ENCODE data around the gene COX7A1. TPM values are rescaled to one million over a fixed set of nuclear protein-coding genes. Genes with fewer than 3 reads are reported as not detected.

Gene COX7A1
- total RNA-seq, 2 experiments from 2014 or later, result not detected

DNA sequence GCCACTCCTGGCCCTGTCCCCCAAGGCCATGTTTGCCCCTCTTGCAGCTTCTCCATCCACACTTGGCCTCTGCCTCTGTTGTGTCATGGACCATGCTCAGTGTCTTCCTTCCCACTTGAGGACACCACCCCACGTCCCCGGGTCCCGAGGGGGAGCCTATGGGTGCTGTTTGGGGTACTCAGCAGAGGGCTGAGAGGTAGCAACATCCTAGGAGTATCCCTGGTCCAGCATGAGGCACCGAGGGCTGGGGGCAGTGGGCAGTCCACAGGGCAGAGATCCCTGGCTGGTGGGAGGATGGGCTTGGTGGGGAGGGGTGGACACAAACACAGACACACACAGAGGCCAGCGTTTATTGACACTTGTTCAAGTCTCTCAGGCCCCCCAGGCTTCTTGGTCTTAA is 1.7 kb downstream of the COX7A1 start:
- Histone ChIP-seq H3K4me2 (ENCODE audit: low read length) (no peak overlapping the region), H3K9me2 (ENCODE audit: insufficient read depth, low read length) (no peaks in the 10 kb centered on the region), H3K36me3 (ENCODE audit: insufficient read depth, low read length) (peaks cover 49% of the 10 kb centered on the region), H4K20me1 (ENCODE audit: insufficient read depth, low read length) (no peaks in the 10 kb centered on the region), H2AFZ (ENCODE audit: low read length) (no peak overlapping the region), H3K79me2 (ENCODE audit: insufficient read depth, low read depth, low read length) (no peaks in the 10 kb centered on the region), H3K27ac (ENCODE audit: low read depth, low read length, poor library complexity, severe bottlenecking) (no peak overlapping the region), H3K4me1 (ENCODE audit: insufficient read depth, low read length, poor library complexity, severe bottlenecking) (no peaks in the 10 kb centered on the region), H3K9me3 (ENCODE audit: low read length) (no peaks in the 10 kb centered on the region), H3K4me3 (ENCODE audit: low read depth, low read length, poor library complexity, severe bottlenecking) (no peak overlapping the region)
- ChIA-PET POLR2A (no interaction called here), CTCF (ENCODE audit: unreplicated experiment) (no interaction called here)
- intact Hi-C loops (cut with micrococcal nuclease; ENCODE audit: unreplicated experiment), result no loop called here
- no peak for DNase-seq (ENCODE audit: low spot score)
- BruUV-seq (replicated peaks), result no TSS peak
- no peak for TF ChIP-seq EZH2phosphoT487 (IDR thresholded peaks at IDR 0.05; ENCODE audit: borderline replicate concordance, low read depth, low read length)
- TF ChIP-seq, protein P1, sequence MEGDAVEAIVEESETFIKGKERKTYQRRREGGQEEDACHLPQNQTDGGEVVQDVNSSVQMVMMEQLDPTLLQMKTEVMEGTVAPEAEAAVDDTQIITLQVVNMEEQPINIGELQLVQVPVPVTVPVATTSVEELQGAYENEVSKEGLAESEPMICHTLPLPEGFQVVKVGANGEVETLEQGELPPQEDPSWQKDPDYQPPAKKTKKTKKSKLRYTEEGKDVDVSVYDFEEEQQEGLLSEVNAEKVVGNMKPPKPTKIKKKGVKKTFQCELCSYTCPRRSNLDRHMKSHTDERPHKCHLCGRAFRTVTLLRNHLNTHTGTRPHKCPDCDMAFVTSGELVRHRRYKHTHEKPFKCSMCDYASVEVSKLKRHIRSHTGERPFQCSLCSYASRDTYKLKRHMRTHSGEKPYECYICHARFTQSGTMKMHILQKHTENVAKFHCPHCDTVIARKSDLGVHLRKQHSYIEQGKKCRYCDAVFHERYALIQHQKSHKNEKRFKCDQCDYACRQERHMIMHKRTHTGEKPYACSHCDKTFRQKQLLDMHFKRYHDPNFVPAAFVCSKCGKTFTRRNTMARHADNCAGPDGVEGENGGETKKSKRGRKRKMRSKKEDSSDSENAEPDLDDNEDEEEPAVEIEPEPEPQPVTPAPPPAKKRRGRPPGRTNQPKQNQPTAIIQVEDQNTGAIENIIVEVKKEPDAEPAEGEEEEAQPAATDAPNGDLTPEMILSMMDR (conservative IDR thresholded peaks at IDR 0.05; ENCODE audit: low read length), result no peak

DNA sequence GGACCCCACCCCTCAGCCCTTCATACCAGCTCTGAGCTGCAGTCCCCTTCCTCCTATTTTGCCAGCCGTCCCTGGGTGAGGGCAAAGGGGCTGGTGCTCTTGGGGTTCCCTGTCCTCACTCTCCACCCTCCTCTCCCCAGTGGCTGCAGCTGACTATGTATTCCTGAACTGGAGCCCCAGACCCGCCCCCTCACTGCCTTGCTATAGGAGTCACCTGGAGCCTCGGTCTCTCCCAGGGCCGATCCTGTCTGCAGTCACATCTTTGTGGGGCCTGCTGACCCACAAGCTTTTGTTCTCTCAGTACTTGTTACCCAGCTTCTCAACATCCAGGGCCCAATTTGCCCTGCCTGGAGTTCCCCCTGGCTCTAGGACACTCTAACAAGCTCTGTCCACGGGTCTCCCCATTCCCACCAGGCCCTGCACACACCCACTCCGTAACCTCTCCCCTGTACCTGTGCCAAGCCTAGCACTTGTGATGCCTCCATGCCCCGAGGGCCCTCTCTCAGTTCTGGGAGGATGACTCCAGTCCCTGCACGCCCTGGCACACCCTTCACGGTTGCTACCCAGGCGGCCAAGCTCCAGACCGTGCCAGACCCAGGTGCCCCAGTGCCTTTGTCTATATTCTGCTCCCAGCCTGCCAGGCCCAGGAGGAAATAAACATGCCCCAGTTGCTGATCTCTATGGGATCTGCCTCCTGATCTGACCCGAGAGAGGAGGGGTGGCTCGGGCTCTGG is 2.4 kb downstream of the COX7A1 start:
- Histone ChIP-seq H3K36me3 (ENCODE audit: insufficient read depth, low read length) (peaks cover 56% of the 10 kb centered on the region), H3K9me2 (ENCODE audit: insufficient read depth, low read length) (no peaks in the 10 kb centered on the region), H3K4me2 (ENCODE audit: low read length) (no peak overlapping the region), H2AFZ (ENCODE audit: low read length) (no peak overlapping the region), H3K4me1 (ENCODE audit: insufficient read depth, low read length, poor library complexity, severe bottlenecking) (no peaks in the 10 kb centered on the region), H4K20me1 (ENCODE audit: insufficient read depth, low read length) (no peaks in the 10 kb centered on the region), H3K27ac (ENCODE audit: low read depth, low read length, poor library complexity, severe bottlenecking) (no peak overlapping the region), H3K4me3 (ENCODE audit: low read depth, low read length, poor library complexity, severe bottlenecking) (no peak overlapping the region), H3K9me3 (ENCODE audit: low read length) (no peaks in the 10 kb centered on the region), H3K79me2 (ENCODE audit: insufficient read depth, low read depth, low read length) (no peaks in the 10 kb centered on the region)
- BruUV-seq (replicated peaks), result TSS peak; percentile 80
- DNase-seq (ENCODE audit: low spot score), result no peak
- CTCF ChIA-PET (ENCODE audit: unreplicated experiment), result no interaction called here
- TF ChIP-seq, protein P1 (conservative IDR thresholded peaks at IDR 0.05; ENCODE audit: low read length), result no peak
- TF ChIP-seq EZH2phosphoT487 (IDR thresholded peaks at IDR 0.05; ENCODE audit: borderline replicate concordance, low read depth, low read length), result no peak
- intact Hi-C loops (cut with micrococcal nuclease; ENCODE audit: unreplicated experiment), result no loop called here
- POLR2A ChIA-PET, result no interaction called here

DNA sequence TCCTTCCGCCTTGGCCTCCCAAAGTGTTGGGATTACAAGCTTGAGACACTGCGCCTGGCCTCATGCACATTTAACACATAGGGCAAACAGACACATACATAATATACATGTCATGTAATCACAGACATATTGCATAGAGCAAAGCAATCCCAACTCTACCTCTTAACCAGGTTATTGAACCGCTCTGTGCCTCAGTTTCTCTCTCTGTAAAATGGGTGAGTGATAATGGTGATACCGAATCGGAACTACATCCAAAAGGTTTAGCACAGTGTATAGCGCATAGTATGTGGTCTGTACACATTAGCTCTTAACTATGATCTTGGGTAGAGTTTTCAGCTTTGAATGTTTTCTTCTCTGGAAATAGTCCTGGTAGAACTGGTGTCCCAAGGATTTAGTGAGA is 7.6 kb downstream of the COX7A1 start:
- ChIA-PET POLR2A (no interaction called here), CTCF (ENCODE audit: unreplicated experiment) (no interaction called here)
- DNase-seq (ENCODE audit: low spot score), result no peak
- H3K4me2 ChIP-seq (ENCODE audit: low read length), result no peak overlapping the region
- H2AFZ ChIP-seq (ENCODE audit: low read length), result no peak overlapping the region
- H3K4me3 ChIP-seq (ENCODE audit: low read depth, low read length, poor library complexity, severe bottlenecking), result no peak overlapping the region
- BruUV-seq (replicated peaks), result no TSS peak
- intact Hi-C loops (cut with micrococcal nuclease; ENCODE audit: unreplicated experiment), result no loop called here
- H3K36me3 ChIP-seq (ENCODE audit: insufficient read depth, low read length), result peaks cover 64% of the 10 kb centered on the region
- TF ChIP-seq EZH2phosphoT487 (IDR thresholded peaks at IDR 0.05; ENCODE audit: borderline replicate concordance, low read depth, low read length), result no peak
- TF ChIP-seq, protein P1 (conservative IDR thresholded peaks at IDR 0.05; ENCODE audit: low read length), result no peak
- H3K9me3 ChIP-seq (ENCODE audit: low read length), result no peaks in the 10 kb centered on the region
- H3K79me2 ChIP-seq (ENCODE audit: insufficient read depth, low read depth, low read length), result peaks cover 18% of the 10 kb centered on the region; the same call in 1 of the 2 replicates
- H3K27ac ChIP-seq (ENCODE audit: low read depth, low read length, poor library complexity, severe bottlenecking), result no peak overlapping the region
- H4K20me1 ChIP-seq (ENCODE audit: insufficient read depth, low read length), result no peaks in the 10 kb centered on the region
- no peaks in the 10 kb centered on the region for H3K9me2 ChIP-seq (ENCODE audit: insufficient read depth, low read length)
- H3K4me1 ChIP-seq (ENCODE audit: insufficient read depth, low read length, poor library complexity, severe bottlenecking), result peaks cover 9% of the 10 kb centered on the region

Data from OCI-LY7 (cell line).